PC-9 (cell line): ENCODE measurements around the gene PHC2. TPM values are rescaled to one million over a fixed set of nuclear protein-coding genes. Genes with fewer than 3 reads are reported as not detected.

ENCODE experiments used
- BruUV-seq: library from RNA; stranded (reverse); fragments of 400-500 nt; replicated peaks from 2 replicates; lab custom pipeline; 2021; lab: Mats Ljungman, UMichigan
- CTCF ChIA-PET: fragments of 300-600 bp; sonication (Branson Sonifier 250); formaldehyde crosslinking; loops from one replicate; lab custom pipeline; 2022; ENCODE audit warnings: antibody characterized with exemption; lab: Charles Lee
- POLR2A ChIA-PET: fragments of 300-600 bp; sonication (Branson Sonifier 250); formaldehyde crosslinking; loops from one replicate; lab custom pipeline; 2022; ENCODE audit warnings: antibody characterized with exemption; ENCODE audit not compliant: unreplicated experiment; lab: Charles Lee
- DNase-seq, 2 experiments: peaks; one replicate each; pipeline versions ENCODE4 v3.0.0 to v3.0.0-alpha.2; 2015 to 2022; ENCODE audit warnings: mixed read lengths in 1 of 2
- H2AFZ ChIP-seq: fragments of 200-600 bp; sonication (generic); 2 replicates; pipeline ENCODE4 v1.8.1; 2017; ENCODE audit warnings: antibody characterized with exemption
- H3F3A ChIP-seq: fragments of 200-600 bp; sonication (generic); 2 replicates; pipeline ENCODE4 v1.8.1; 2017; ENCODE audit warnings: antibody characterized with exemption, mild to moderate bottlenecking, low read depth; ENCODE audit not compliant: insufficient read depth
- H3K27ac ChIP-seq: fragments of 200-600 bp; sonication (generic); 2 replicates; pipeline ENCODE4 v1.6.1; 2016; ENCODE audit warnings: mixed run types
- H3K27me3 ChIP-seq: fragments of 200-600 bp; sonication (generic); 2 replicates; pipeline ENCODE4 v1.6.1; 2016; ENCODE audit warnings: low read depth, mixed run types; ENCODE audit not compliant: insufficient read depth
- H3K36me3 ChIP-seq: fragments of 200-600 bp; sonication (generic); 2 replicates; pipeline ENCODE4 v1.6.1; 2016; ENCODE audit warnings: low read depth, mixed run types
- H3K4me1 ChIP-seq: fragments of 200-600 bp; sonication (generic); replicated peaks from 2 replicates; pipeline ENCODE4 v1.6.1; 2016; ENCODE audit warnings: mixed run types; ENCODE audit not compliant: insufficient read depth
- H3K4me2 ChIP-seq: fragments of 200-600 bp; sonication (generic); 2 replicates; pipeline ENCODE4 v1.6.1; 2017; ENCODE audit warnings: mixed run types
- H3K4me3 ChIP-seq: fragments of 200-600 bp; sonication (generic); 2 replicates; pipeline ENCODE4 v1.6.1; 2016; ENCODE audit warnings: mixed run types
- H3K79me2 ChIP-seq: fragments of 200-600 bp; sonication (generic); 2 replicates; pipeline ENCODE4 v1.6.1; 2017; ENCODE audit warnings: low read depth, mixed run types
- H3K9me2 ChIP-seq: fragments of 200-600 bp; sonication (generic); 2 replicates; pipeline ENCODE4 v1.8.1; 2017; ENCODE audit warnings: mild to moderate bottlenecking; ENCODE audit not compliant: insufficient read depth
- H3K9me3 ChIP-seq: fragments of 200-600 bp; sonication (generic); 2 replicates; pipeline ENCODE4 v1.8.1; 2016; ENCODE audit warnings: low read depth; ENCODE audit not compliant: insufficient read depth
- H4K20me1 ChIP-seq: fragments of 200-600 bp; sonication (generic); 2 replicates; pipeline ENCODE4 v1.8.1; 2017; ENCODE audit not compliant: insufficient read depth
- EZH2 ChIP-seq: fragments of 200-600 bp; sonication (generic); IDR thresholded peaks from 2 replicates; pipeline ENCODE4 v1.8.0; 2017; ENCODE audit warnings: antibody characterized with exemption, low read depth
- intact Hi-C: fragments of 100-400 bp; cut with micrococcal nuclease; formaldehyde crosslinking; loops from one replicate; pipeline ENCODE4 v1.10.0; 2022; ENCODE audit not compliant: unreplicated experiment
- total RNA-seq: library from RNA; stranded (reverse); gene quantifications from 2 replicates; pipeline ENCODE4 v1.2.3, GENCODE V29; 2021
- TF ChIP-seq, protein P1 (sequence below): fragments of 200-600 bp; sonication (generic); conservative IDR thresholded peaks from 2 replicates; pipeline ENCODE4 v1.6.1; 2017; ENCODE audit warnings: mixed run types, antibody characterized with exemption, mild to moderate bottlenecking, moderate library complexity

PHC2 gene
- total RNA-seq, 1 experiment from 2014 or later, result 48.1 TPM

GRCh38 chr1:33426916-33427315 is 4.0 kb downstream of the PHC2 start:
- TF ChIP-seq EZH2, result no peak
- TF ChIP-seq, protein P1, sequence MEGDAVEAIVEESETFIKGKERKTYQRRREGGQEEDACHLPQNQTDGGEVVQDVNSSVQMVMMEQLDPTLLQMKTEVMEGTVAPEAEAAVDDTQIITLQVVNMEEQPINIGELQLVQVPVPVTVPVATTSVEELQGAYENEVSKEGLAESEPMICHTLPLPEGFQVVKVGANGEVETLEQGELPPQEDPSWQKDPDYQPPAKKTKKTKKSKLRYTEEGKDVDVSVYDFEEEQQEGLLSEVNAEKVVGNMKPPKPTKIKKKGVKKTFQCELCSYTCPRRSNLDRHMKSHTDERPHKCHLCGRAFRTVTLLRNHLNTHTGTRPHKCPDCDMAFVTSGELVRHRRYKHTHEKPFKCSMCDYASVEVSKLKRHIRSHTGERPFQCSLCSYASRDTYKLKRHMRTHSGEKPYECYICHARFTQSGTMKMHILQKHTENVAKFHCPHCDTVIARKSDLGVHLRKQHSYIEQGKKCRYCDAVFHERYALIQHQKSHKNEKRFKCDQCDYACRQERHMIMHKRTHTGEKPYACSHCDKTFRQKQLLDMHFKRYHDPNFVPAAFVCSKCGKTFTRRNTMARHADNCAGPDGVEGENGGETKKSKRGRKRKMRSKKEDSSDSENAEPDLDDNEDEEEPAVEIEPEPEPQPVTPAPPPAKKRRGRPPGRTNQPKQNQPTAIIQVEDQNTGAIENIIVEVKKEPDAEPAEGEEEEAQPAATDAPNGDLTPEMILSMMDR, result no peak
- no TSS peak for BruUV-seq
- Histone ChIP-seq H3K27ac (no peak overlapping the region), H3K36me3 (no peaks in the 10 kb centered on the region), H3K4me3 (no peak overlapping the region), H3K4me2 (0 out of 2 replicates have a peak overlapping the region, but pooled peaks have one; percentile 18), H4K20me1 (no peaks in the 10 kb centered on the region; the same call in 1 of the 2 replicates), H3K79me2 (peaks cover 46% of the 10 kb centered on the region), H3K9me2 (no peaks in the 10 kb centered on the region), H3K9me3 (no peaks in the 10 kb centered on the region), H3K27me3 (no peaks in the 10 kb centered on the region), H2AFZ (no peak overlapping the region), H3K4me1 (peaks cover 39% of the 10 kb centered on the region), H3F3A (peaks cover 3% of the 10 kb centered on the region)
- no peak for DNase-seq
- POLR2A ChIA-PET, result no interaction called here
- intact Hi-C loops, result no loop called here
- CTCF ChIA-PET, result no interaction called here

- no peak overlapping the region for H3K4me3 ChIP-seq
Measured at GRCh38 chr1:33425900-33426299, 5.0 kb downstream of the PHC2 start.

GRCh38 chr1:33424610-33425009 is 6.3 kb downstream of the PHC2 start:
- ChIA-PET POLR2A (no interaction called here), CTCF (no interaction called here)
- no peak overlapping the region for H3K4me3 ChIP-seq
- no peaks in the 10 kb centered on the region for H3F3A ChIP-seq
- 0 out of 2 replicates have a peak, but pooled peaks cover 6% of the 10 kb centered on the region for H3K36me3 ChIP-seq
- no peaks in the 10 kb centered on the region; the same call in 1 of the 2 replicates for H3K9me3 ChIP-seq
- no peaks in the 10 kb centered on the region for H3K27me3 ChIP-seq
- no peak overlapping the region for H3K27ac ChIP-seq
- peaks cover 39% of the 10 kb centered on the region for H3K79me2 ChIP-seq
- no peak overlapping the region; the same call in 1 of the 2 replicates for H3K4me2 ChIP-seq
- intact Hi-C loops, result no loop called here
- no TSS peak for BruUV-seq
- H3K9me2 ChIP-seq, result no peaks in the 10 kb centered on the region
- H2AFZ ChIP-seq, result no peak overlapping the region
- H3K4me1 ChIP-seq, result peaks cover 28% of the 10 kb centered on the region
- DNase-seq, result no peak
- H4K20me1 ChIP-seq, result no peaks in the 10 kb centered on the region; the same call in 1 of the 2 replicates
- TF ChIP-seq EZH2, result no peak
- TF ChIP-seq, protein P1, result no peak

More at GRCh38 chr1:33425900-33426299, 5.0 kb downstream of the PHC2 start:
- Histone ChIP-seq H3K79me2 (peaks cover 46% of the 10 kb centered on the region), H3K27ac (no peak overlapping the region), H2AFZ (no peak overlapping the region), H3K27me3 (no peaks in the 10 kb centered on the region), H3F3A (no peaks in the 10 kb centered on the region), H3K9me2 (no peaks in the 10 kb centered on the region), H3K36me3 (no peaks in the 10 kb centered on the region), H3K9me3 (no peaks in the 10 kb centered on the region), H3K4me1 (peaks cover 31% of the 10 kb centered on the region), H4K20me1 (no peaks in the 10 kb centered on the region; the same call in 1 of the 2 replicates), H3K4me2 (no peak overlapping the region)
- no peak for DNase-seq
- TF ChIP-seq EZH2, result no peak
- TF ChIP-seq, protein P1, result no peak
- intact Hi-C loops, result no loop called here
- ChIA-PET CTCF (no interaction called here), POLR2A (no interaction called here)
- no TSS peak for BruUV-seq
